ENCODE results near the gene ARHGEF25.

- TF ChIP-seq, protein P1, sequence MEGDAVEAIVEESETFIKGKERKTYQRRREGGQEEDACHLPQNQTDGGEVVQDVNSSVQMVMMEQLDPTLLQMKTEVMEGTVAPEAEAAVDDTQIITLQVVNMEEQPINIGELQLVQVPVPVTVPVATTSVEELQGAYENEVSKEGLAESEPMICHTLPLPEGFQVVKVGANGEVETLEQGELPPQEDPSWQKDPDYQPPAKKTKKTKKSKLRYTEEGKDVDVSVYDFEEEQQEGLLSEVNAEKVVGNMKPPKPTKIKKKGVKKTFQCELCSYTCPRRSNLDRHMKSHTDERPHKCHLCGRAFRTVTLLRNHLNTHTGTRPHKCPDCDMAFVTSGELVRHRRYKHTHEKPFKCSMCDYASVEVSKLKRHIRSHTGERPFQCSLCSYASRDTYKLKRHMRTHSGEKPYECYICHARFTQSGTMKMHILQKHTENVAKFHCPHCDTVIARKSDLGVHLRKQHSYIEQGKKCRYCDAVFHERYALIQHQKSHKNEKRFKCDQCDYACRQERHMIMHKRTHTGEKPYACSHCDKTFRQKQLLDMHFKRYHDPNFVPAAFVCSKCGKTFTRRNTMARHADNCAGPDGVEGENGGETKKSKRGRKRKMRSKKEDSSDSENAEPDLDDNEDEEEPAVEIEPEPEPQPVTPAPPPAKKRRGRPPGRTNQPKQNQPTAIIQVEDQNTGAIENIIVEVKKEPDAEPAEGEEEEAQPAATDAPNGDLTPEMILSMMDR (IDR thresholded peaks at IDR 0.05; ENCODE audit: insufficient read depth, low read length, poor library complexity, severe bottlenecking) = no peak
- TF ChIP-seq EZH2phosphoT487 (conservative IDR thresholded peaks at IDR 0.05; ENCODE audit: low read length) = no peak
These were observed 26.5 kb upstream of the ARHGEF25 start for GRCh38 chr12:57584690-57585089.
